Adipocyte (in vitro differentiated cells): ENCODE measurements around the gene EIF4E.
"Not testable (repeated sequence)": the region's sequence is repeated elsewhere in the genome, so short reads cannot be mapped to it uniquely, and the experiment has no call there.

Source experiments
- DNase-seq: peaks from one replicate; pipeline ENCODE4 v3.0.0-alpha.2; 2015; ENCODE audit warnings: low read depth
- H3K27me3 ChIP-seq: replicated peaks from 2 replicates; pipeline ENCODE4 v1.7.0; 2013; ENCODE audit warnings: mild to moderate bottlenecking, low read length, moderate library complexity; ENCODE audit not compliant: control insufficient read depth, insufficient read depth
- H3K36me3 ChIP-seq: 2 replicates; pipeline ENCODE4 v1.7.0; 2013; ENCODE audit warnings: low read length, mild to moderate bottlenecking, moderate library complexity; ENCODE audit not compliant: control insufficient read depth, insufficient read depth, severe bottlenecking
- H3K4me1 ChIP-seq: 2 replicates; pipeline ENCODE4 v1.7.0; 2013; ENCODE audit warnings: mild to moderate bottlenecking, low read length, moderate library complexity; ENCODE audit not compliant: control insufficient read depth, insufficient read depth
- H3K4me3 ChIP-seq: 2 replicates; pipeline ENCODE4 v1.7.0; 2013; ENCODE audit warnings: mild to moderate bottlenecking, low read length, moderate library complexity
- H3K9ac ChIP-seq: 2 replicates; pipeline ENCODE4 v1.7.0; 2013; ENCODE audit warnings: mild to moderate bottlenecking, low read length, moderate library complexity
- H3K9me3 ChIP-seq: 2 replicates; pipeline ENCODE4 v1.7.0; 2013; ENCODE audit warnings: mild to moderate bottlenecking, low read length, moderate library complexity; ENCODE audit not compliant: control insufficient read depth

Gene EIF4E

DNA sequence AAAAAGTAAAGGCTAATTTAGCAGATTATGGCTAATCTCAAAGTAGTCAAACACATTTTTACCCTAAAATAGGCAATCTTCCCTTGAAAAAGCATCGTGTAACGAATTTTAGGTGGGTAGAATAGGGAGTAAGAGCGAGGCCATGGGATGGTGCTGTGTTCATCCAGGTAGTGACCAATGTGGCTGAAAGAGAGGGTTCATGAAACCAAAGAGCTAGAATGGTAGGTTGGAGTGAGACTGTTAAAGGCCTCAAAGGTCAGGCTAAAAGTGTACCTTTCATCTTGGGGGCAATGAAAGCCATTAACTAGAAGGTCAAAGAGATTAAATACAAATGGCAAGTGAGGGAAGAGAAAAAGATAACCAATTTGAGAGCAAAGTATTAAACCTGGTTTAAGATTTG lies 23.6 kb downstream of the EIF4E start:
- H3K4me3 ChIP-seq = no peak overlapping the region
- H3K27me3 ChIP-seq = no peaks in the 10 kb centered on the region
- no peak overlapping the region for H3K9ac ChIP-seq
- H3K4me1 ChIP-seq = peaks cover 8% of the 10 kb centered on the region
- DNase-seq = no peak
- H3K9me3 ChIP-seq = no peaks in the 10 kb centered on the region
- H3K36me3 ChIP-seq = peaks cover 12% of the 10 kb centered on the region

DNA sequence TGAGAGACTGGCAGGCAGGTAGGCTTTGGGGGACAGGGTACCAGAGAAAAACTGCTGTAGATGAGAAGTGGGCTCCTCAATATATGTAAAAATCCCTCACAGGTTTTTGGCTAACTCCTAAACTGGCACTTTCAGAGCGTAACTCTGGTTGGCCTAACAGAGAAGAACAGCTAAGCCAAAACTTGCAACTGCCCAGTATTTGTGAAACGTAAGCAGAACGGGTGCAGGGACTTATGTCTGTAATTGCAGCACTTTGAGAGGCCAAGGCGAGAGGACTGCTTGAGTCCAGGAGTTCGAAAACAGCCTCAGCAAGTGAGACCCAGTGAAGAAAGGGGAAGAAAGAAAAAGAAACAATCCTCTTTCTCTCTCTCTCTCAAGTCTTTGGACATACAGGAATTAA lies 25.0 kb downstream of the EIF4E start:
- Histone ChIP-seq H3K4me3 (no peak overlapping the region), H3K36me3 (peaks cover 22% of the 10 kb centered on the region), H3K9ac (no peak overlapping the region), H3K9me3 (no peaks in the 10 kb centered on the region), H3K27me3 (no peaks in the 10 kb centered on the region), H3K4me1 (no peaks in the 10 kb centered on the region)
- no peak for DNase-seq

GRCh38 chr4:98903561-98903960 lies 25.4 kb downstream of the EIF4E start:
- no peak for DNase-seq
- no peak overlapping the region for H3K4me3 ChIP-seq
- H3K27me3 ChIP-seq = no peaks in the 10 kb centered on the region
- no peaks in the 10 kb centered on the region for H3K4me1 ChIP-seq
- no peak overlapping the region for H3K9ac ChIP-seq
- H3K36me3 ChIP-seq = peaks cover 26% of the 10 kb centered on the region
- H3K9me3 ChIP-seq = no peaks in the 10 kb centered on the region

- Histone ChIP-seq H3K27me3 (no peaks in the 10 kb centered on the region), H3K4me3 (no peak overlapping the region), H3K9me3 (no peaks in the 10 kb centered on the region), H3K9ac (no peak overlapping the region), H3K36me3 (peaks cover 58% of the 10 kb centered on the region), H3K4me1 (no peaks in the 10 kb centered on the region)
- DNase-seq = no peak
Measured at GRCh38 chr4:98899277-98899676, 29.7 kb downstream of the EIF4E start.

DNA sequence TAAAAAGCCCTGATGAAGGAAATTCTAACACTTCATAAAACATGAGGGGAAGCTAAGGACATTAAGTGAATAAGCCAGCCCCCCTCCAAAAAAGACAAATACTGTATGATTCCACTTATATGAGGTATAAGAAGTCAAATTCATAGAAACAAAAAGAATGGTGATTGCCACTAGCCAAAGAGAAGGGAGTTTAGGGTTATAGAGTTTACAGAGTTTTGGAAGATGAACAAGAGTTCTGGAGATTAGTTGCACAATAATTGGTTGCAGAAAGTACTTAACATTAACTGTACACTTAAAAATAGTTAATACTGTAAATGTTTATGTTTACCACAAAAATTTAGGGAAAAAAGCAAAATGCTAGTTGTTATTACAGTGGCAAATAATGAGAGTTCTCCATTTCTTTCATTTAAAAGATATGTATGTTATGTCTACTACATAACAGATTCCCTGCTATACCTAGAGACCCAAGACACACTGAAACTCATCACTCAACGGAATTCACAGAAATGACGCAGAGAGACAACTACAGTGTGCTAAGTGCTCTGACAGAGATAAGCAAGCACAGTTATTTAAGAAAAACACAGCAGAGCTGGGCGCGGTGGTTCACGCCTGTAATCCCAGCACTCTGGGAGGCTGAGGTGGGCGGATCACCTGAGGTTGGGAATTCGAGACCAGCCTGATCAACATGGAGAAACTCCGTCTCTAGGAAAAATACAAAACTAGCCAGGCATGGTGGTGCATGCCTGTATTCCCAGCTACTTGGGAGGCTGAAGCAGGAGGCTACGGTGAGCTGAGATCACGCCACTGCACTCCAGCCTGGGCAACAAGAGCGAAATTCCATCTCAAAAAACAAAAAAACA lies 37.2 kb downstream of the EIF4E start:
- no peaks in the 10 kb centered on the region for H3K9me3 ChIP-seq
- H3K4me3 ChIP-seq = no peak overlapping the region
- DNase-seq = peak; percentile 35
- H3K4me1 ChIP-seq = peaks cover 14% of the 10 kb centered on the region
- no peaks in the 10 kb centered on the region for H3K27me3 ChIP-seq
- H3K9ac ChIP-seq = no peak overlapping the region
- H3K36me3 ChIP-seq = peaks cover 69% of the 10 kb centered on the region

DNA sequence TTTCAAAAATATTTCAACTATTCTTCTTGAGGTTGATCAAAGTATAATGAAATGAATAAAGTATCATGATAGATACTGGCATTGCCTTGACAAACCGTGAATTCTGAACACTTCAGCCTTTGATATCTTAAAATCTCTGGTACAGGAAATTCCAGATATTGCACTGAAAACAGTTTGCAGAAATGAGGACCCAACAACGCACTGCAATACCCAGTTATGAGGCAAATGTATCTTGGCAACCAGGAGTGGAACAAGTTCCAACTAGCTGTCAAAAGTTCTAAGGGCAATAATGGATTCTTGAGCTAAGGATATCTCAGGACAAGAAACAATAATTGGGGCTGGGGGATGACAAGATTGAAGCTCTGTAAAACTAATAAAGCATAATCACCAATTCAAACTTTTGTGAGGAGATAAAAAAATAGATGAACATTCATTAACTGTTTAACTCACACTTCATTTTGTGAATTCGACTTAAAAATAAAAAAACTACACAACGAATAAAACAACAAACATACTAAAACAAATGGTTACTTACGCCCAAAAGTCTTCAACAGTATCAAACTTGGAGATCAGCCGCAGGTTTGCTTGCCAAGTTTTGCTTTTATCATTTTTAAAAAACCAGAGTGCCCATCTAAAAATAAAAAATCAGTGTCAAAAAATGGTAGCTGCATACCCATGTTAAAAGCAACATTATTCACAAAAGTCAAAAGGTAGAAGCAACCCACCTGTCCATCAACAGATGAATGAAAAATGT lies 38.1 kb downstream of the EIF4E start:
- peak; percentile 74 for DNase-seq
- no peak overlapping the region for H3K9ac ChIP-seq
- peaks cover 14% of the 10 kb centered on the region for H3K4me1 ChIP-seq
- no peaks in the 10 kb centered on the region for H3K9me3 ChIP-seq
- peaks cover 72% of the 10 kb centered on the region for H3K36me3 ChIP-seq
- no peak overlapping the region for H3K4me3 ChIP-seq
- no peaks in the 10 kb centered on the region for H3K27me3 ChIP-seq

GRCh38 chr4:98887145-98887544 lies 41.8 kb downstream of the EIF4E start:
- Histone ChIP-seq H3K9ac (no peak overlapping the region), H3K9me3 (no peaks in the 10 kb centered on the region), H3K4me1 (peaks cover 14% of the 10 kb centered on the region), H3K36me3 (peaks cover 67% of the 10 kb centered on the region), H3K27me3 (no peaks in the 10 kb centered on the region), H3K4me3 (no peak overlapping the region)
- DNase-seq = no peak

DNA sequence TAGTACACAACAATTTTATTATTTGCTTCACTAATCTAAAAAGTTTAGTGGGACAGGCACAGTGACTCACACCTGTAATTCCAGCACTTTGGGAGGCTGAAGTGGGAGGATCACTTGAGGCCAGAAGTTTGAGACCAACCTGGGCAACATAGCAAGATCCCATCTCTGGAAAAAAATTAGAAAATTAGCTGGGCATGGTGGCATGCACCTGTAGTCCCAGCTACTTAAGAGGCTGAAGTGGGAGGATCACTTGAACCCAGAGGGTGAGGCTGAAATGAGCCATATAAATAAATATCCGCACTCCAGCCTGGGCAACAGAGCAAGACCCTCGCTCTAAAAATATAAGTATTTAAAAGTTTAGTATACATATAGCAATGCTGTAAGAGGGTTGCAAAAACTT lies 42.6 kb downstream of the EIF4E start:
- Histone ChIP-seq H3K4me1 (peaks cover 11% of the 10 kb centered on the region), H3K36me3 (peaks cover 72% of the 10 kb centered on the region)
- H3K9me3 ChIP-seq, H3K27me3 ChIP-seq, H3K9ac ChIP-seq, H3K4me3 ChIP-seq, DNase-seq: not testable (repeated sequence)

DNA sequence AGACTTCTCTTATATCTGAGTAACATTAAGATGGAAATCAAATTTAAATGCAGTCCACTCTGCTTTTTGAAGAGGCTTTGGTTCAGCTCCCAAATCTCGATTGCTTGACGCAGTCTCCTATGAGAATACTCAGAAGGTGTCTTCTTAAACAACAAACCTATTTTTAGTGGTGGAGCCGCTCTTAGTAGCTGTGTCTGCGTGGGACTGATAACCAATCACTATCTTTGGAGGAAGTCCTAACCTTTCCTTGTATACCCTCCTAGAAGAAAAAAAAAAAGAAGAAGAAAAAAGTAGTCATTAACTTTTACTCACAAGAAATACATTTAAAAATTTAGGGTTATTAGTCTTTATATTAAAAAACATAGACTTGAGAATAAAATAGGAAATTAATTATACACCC lies 48.0 kb downstream of the EIF4E start:
- H3K9ac ChIP-seq, H3K4me1 ChIP-seq, H3K9me3 ChIP-seq, H3K4me3 ChIP-seq, DNase-seq, H3K27me3 ChIP-seq: not testable (repeated sequence)
- H3K36me3 ChIP-seq = peaks cover 52% of the 10 kb centered on the region

GRCh38 chr4:98879515-98879914 lies 49.4 kb downstream of the EIF4E start:
- no peak for DNase-seq
- no peaks in the 10 kb centered on the region for H3K9me3 ChIP-seq
- H3K4me3 ChIP-seq = no peak overlapping the region
- H3K4me1 ChIP-seq = no peaks in the 10 kb centered on the region
- no peak overlapping the region for H3K9ac ChIP-seq
- no peaks in the 10 kb centered on the region for H3K27me3 ChIP-seq
- H3K36me3 ChIP-seq = peaks cover 38% of the 10 kb centered on the region

GRCh38 chr4:98873059-98873458 lies 55.9 kb downstream of the EIF4E start:
- peaks cover 8% of the 10 kb centered on the region for H3K36me3 ChIP-seq
- no peaks in the 10 kb centered on the region for H3K27me3 ChIP-seq
- H3K9me3 ChIP-seq = no peaks in the 10 kb centered on the region
- H3K9ac ChIP-seq = no peak overlapping the region
- peak; percentile 35 for DNase-seq
- peaks cover 9% of the 10 kb centered on the region for H3K4me1 ChIP-seq
- H3K4me3 ChIP-seq = no peak overlapping the region
